GM23248 (cell line): Measurements from ENCODE around the gene WNK2.

Source experiments
- EZH2 ChIP-seq: fragments of 200-600 bp; sonication (generic); IDR thresholded peaks from 2 replicates; pipeline ENCODE4 v1.6.1; 2018; ENCODE audit warnings: antibody characterized with exemption, mild to moderate bottlenecking; ENCODE audit not compliant: insufficient read depth, poor library complexity, severe bottlenecking
- EZH2phosphoT487 ChIP-seq: fragments of 200-600 bp; sonication (generic); IDR thresholded peaks from 2 replicates; pipeline ENCODE4 v1.6.1; 2018; ENCODE audit warnings: antibody characterized with exemption, moderate library complexity, mild to moderate bottlenecking, low read depth; ENCODE audit not compliant: insufficient read depth

DNA sequence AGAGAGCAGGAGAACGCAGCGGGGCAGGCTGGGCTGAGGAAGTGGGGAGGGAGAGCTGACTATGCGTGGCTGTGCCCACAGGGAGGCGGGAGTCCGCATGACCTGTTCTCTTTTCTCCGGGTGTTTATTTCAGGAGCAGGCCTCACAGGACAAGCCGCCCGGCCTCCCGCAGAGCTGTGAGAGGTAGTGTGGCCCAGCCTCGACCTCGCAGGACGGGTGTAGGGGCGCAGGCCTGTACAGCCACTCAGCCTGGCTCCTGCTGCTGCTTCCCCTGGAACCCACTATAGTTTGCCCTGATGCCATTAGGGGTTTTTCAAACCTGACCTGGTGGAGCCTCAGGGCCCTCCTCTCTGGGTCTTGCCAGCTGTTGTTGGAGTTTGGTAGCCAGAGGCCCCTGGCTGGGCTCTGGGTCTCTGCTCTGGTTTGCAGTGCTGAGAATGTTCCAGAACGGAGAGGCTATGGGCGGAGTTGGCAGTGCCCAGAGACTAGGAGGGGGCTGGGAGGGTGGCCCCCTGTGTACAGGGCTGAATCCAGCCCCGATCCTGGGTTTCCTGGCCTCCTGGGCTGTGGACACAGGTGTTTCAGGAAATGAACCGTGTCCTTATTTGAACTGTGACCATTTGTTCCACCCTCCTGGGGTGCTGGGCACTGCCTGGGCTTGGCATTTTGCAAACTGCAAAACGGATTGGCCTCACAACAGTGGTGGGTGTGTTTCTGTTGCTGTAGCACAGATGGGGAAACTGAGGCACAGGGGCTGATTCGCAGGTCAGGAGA is 78.8 kb downstream of the WNK2 start:
- no peak for TF ChIP-seq EZH2
- no peak for TF ChIP-seq EZH2phosphoT487
